Measurements from ENCODE around the gene CCDC91. TPM values are rescaled to one million over a fixed set of nuclear protein-coding genes. Genes with fewer than 3 reads are reported as not detected.

The CCDC91 gene
- total RNA-seq, 1 experiment from 2014 or later = 26.9 TPM

GRCh38 chr12:28543021-28543890 is 353.0 kb downstream of the CCDC91 start:
- H3K27me3 ChIP-seq (ENCODE audit: control insufficient read depth, insufficient read depth, low read length) = no peaks in the 10 kb centered on the region
- no TSS peak for BruUV-seq (replicated peaks)
- H3K27ac ChIP-seq (ENCODE audit: low read length) = no peak overlapping the region
- H3K36me3 ChIP-seq (ENCODE audit: control insufficient read depth, insufficient read depth, low read length) = no peaks in the 10 kb centered on the region
- no peak overlapping the region for H3K4me3 ChIP-seq (ENCODE audit: low read depth in 2 of 2, low read length in 2 of 2)
- no peaks in the 10 kb centered on the region for H3K9me3 ChIP-seq (ENCODE audit: control insufficient read depth, insufficient read depth, low read depth, low read length)
- DNase-seq (ENCODE audit: low read depth, low spot score) = no peak
- H3K4me1 ChIP-seq (ENCODE audit: control insufficient read depth, insufficient read depth, low read length) = no peaks in the 10 kb centered on the region
- no peak for ATAC-seq
- intact Hi-C loops (cut with micrococcal nuclease; ENCODE audit: unreplicated experiment) (no loop called here), in situ Hi-C loops (cut with HindIII; ENCODE audit: low pct_unique_long_range_greater_than_20kb, low sequenced_read_pairs) (no loop called here)
- TF ChIP-seq SIN3A (IDR thresholded peaks at IDR 0.05; ENCODE audit: borderline replicate concordance, insufficient read depth, low read depth, low read length) (no peak), TCF7L2 (IDR thresholded peaks at IDR 0.05; ENCODE audit: low read depth, low read length) (no peak), POLR2AphosphoS5 (IDR thresholded peaks at IDR 0.05; ENCODE audit: low read depth, low read length) (no peak), CTCF (IDR thresholded peaks at IDR 0.05) (no peak), REST (IDR thresholded peaks at IDR 0.05; ENCODE audit: insufficient read depth in 1 of 2, low read depth in 2 of 2, low read length in 1 of 2) (no peak)
- ChIA-PET POLR2A (no interaction called here), CTCF (no interaction called here)

- no peaks in the 10 kb centered on the region for H3K9me3 ChIP-seq (ENCODE audit: control insufficient read depth, insufficient read depth, low read depth, low read length)
- H3K4me3 ChIP-seq (ENCODE audit: low read depth in 2 of 2, low read length in 2 of 2) = no peak overlapping the region
- POLR2A ChIA-PET = no interaction called here
- H3K36me3 ChIP-seq (ENCODE audit: control insufficient read depth, insufficient read depth, low read length) = no peaks in the 10 kb centered on the region
- intact Hi-C loops (cut with micrococcal nuclease; ENCODE audit: unreplicated experiment) = no loop called here
- H3K27ac ChIP-seq (ENCODE audit: low read length) = no peak overlapping the region
- no peaks in the 10 kb centered on the region for H3K4me1 ChIP-seq (ENCODE audit: control insufficient read depth, insufficient read depth, low read length)
- TF ChIP-seq POLR2AphosphoS5 (IDR thresholded peaks at IDR 0.05; ENCODE audit: low read depth, low read length) (no peak), CTCF (IDR thresholded peaks at IDR 0.05) (no peak), SIN3A (IDR thresholded peaks at IDR 0.05; ENCODE audit: borderline replicate concordance, insufficient read depth, low read depth, low read length) (no peak), TCF7L2 (IDR thresholded peaks at IDR 0.05; ENCODE audit: low read depth, low read length) (no peak)
- no peak for ATAC-seq
- CTCF ChIA-PET = no interaction called here
- no TSS peak for BruUV-seq (replicated peaks)
- no peaks in the 10 kb centered on the region for H3K27me3 ChIP-seq (ENCODE audit: control insufficient read depth, insufficient read depth, low read length)
- in situ Hi-C loops (cut with HindIII; ENCODE audit: low pct_unique_long_range_greater_than_20kb, low sequenced_read_pairs) = no loop called here
- DNase-seq (ENCODE audit: low read depth, low spot score) = no peak
These were observed 360.8 kb downstream of the CCDC91 start for GRCh38 chr12:28550757-28551704.
